Measurements from ENCODE around the gene SEMG2. TPM values are rescaled to one million over a fixed set of nuclear protein-coding genes. Genes with fewer than 3 reads are reported as not detected.

SEMG2 gene
- total RNA-seq, 1 experiment from 2014 or later = not detected

DNA sequence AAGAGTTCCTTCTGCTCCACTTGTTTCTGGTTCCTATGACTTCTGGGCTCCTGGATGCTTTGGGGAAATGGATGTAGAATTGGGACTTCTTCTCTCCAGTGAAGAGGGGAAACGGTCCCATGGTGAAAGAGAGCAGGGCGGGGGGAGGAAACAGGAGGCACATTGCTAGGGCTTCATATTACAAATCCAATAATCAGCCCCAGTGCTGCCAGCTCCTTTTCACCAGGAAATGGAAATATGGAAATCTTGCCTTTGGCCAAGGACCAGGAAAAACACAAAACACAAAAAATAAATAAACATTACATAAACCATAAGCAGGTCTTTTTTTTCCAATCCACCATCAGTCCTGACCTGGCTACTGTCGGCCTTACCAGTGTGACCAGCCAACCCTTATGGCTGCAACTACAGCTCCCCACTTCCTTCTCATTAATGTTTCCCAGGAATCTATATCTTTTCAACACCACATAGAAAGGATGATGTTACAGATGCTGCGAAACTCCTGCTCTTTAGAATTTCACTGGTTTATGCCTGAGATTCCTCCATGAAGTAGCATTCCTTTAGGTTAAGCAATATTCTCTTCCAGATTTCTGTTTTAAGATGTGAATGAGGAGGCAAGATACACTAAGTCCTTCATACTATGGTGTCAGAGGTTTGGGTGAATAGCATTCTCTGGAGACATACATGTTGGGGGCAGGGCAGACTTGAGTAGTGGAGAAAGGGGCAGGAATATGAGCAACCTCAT is 44.5 kb upstream of the SEMG2 start:
- no peak overlapping the region for H3K4me3 ChIP-seq (replicated peaks in 1 of 2; ENCODE audit: low read depth in 1 of 2, low read length in 2 of 2)
- H2AFZ ChIP-seq (ENCODE audit: low read depth, low read length, poor library complexity, severe bottlenecking) = no peak overlapping the region
- CTCF ChIA-PET = no interaction called here
- TF ChIP-seq POLR2AphosphoS5 (IDR thresholded peaks at IDR 0.05; ENCODE audit: low read depth, low read length) (no peak), SRF (IDR thresholded peaks at IDR 0.05; ENCODE audit: low read depth) (no peak), EZH2 (IDR thresholded peaks at IDR 0.05) (no peak), POLR2A (IDR thresholded peaks at IDR 0.05; ENCODE audit: borderline replicate concordance, extremely low read depth, insufficient read depth, insufficient read length) (no peak), ZNF274 (IDR thresholded peaks at IDR 0.05; ENCODE audit: low read depth, low read length) (no peak)
- TF ChIP-seq, protein P1, sequence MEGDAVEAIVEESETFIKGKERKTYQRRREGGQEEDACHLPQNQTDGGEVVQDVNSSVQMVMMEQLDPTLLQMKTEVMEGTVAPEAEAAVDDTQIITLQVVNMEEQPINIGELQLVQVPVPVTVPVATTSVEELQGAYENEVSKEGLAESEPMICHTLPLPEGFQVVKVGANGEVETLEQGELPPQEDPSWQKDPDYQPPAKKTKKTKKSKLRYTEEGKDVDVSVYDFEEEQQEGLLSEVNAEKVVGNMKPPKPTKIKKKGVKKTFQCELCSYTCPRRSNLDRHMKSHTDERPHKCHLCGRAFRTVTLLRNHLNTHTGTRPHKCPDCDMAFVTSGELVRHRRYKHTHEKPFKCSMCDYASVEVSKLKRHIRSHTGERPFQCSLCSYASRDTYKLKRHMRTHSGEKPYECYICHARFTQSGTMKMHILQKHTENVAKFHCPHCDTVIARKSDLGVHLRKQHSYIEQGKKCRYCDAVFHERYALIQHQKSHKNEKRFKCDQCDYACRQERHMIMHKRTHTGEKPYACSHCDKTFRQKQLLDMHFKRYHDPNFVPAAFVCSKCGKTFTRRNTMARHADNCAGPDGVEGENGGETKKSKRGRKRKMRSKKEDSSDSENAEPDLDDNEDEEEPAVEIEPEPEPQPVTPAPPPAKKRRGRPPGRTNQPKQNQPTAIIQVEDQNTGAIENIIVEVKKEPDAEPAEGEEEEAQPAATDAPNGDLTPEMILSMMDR (IDR thresholded peaks at IDR 0.05 in 2 of 3, conservative IDR thresholded peaks at IDR 0.05 in 1 of 3; ENCODE audit: borderline replicate concordance in 1 of 3, insufficient read depth in 1 of 3, low read depth in 2 of 3, low read length in 2 of 3) = no peak
- TF ChIP-seq, protein P2, sequence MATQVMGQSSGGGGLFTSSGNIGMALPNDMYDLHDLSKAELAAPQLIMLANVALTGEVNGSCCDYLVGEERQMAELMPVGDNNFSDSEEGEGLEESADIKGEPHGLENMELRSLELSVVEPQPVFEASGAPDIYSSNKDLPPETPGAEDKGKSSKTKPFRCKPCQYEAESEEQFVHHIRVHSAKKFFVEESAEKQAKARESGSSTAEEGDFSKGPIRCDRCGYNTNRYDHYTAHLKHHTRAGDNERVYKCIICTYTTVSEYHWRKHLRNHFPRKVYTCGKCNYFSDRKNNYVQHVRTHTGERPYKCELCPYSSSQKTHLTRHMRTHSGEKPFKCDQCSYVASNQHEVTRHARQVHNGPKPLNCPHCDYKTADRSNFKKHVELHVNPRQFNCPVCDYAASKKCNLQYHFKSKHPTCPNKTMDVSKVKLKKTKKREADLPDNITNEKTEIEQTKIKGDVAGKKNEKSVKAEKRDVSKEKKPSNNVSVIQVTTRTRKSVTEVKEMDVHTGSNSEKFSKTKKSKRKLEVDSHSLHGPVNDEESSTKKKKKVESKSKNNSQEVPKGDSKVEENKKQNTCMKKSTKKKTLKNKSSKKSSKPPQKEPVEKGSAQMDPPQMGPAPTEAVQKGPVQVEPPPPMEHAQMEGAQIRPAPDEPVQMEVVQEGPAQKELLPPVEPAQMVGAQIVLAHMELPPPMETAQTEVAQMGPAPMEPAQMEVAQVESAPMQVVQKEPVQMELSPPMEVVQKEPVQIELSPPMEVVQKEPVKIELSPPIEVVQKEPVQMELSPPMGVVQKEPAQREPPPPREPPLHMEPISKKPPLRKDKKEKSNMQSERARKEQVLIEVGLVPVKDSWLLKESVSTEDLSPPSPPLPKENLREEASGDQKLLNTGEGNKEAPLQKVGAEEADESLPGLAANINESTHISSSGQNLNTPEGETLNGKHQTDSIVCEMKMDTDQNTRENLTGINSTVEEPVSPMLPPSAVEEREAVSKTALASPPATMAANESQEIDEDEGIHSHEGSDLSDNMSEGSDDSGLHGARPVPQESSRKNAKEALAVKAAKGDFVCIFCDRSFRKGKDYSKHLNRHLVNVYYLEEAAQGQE (IDR thresholded peaks at IDR 0.05; ENCODE audit: low read depth) = no peak
- H3K4me1 ChIP-seq (ENCODE audit: control insufficient read depth in 1 of 2, insufficient read depth in 2 of 2, low read length in 2 of 2) = no peaks in the 10 kb centered on the region
- no TSS peak for BruUV-seq (replicated peaks)
- no peak overlapping the region for H3K4me2 ChIP-seq (ENCODE audit: low read length)
- no peak overlapping the region for H3K9ac ChIP-seq (ENCODE audit: low read length)
- H3K27me3 ChIP-seq (ENCODE audit: insufficient read depth, low read length) = no peaks in the 10 kb centered on the region
- H3K27ac ChIP-seq (ENCODE audit: low read depth, low read length) = no peak overlapping the region
- POLR2A ChIA-PET = no interaction called here
- H4K20me1 ChIP-seq (ENCODE audit: insufficient read depth) = no peaks in the 10 kb centered on the region
- no peaks in the 10 kb centered on the region for H3K36me3 ChIP-seq (ENCODE audit: control insufficient read depth in 1 of 2, insufficient read depth in 2 of 2, low read length in 2 of 2)
- no peaks in the 10 kb centered on the region for H3K9me2 ChIP-seq (ENCODE audit: insufficient read depth)
- H3K9me3 ChIP-seq (ENCODE audit: control insufficient read depth in 1 of 2, insufficient read depth in 1 of 2, low read depth in 1 of 2, low read length in 2 of 2) = no peaks in the 10 kb centered on the region
- intact Hi-C loops (cut with micrococcal nuclease) = no loop called here
- RAD21 ChIA-PET (ENCODE audit: low non-redundant PET in 1 of 2, low total read pairs in 2 of 2, uncharacterized antibody in 2 of 2, unreplicated experiment in 2 of 2) = no interaction called here
- H3K79me2 ChIP-seq (ENCODE audit: insufficient read depth, low read length) = no peaks in the 10 kb centered on the region
- ATAC-seq = no peak
- DNase-seq (ENCODE audit: low read depth, low spot score) = no peak
